CD14-positive monocyte (primary cell): ENCODE results near the gene ISCU. TPM values are rescaled to one million over a fixed set of nuclear protein-coding genes. Genes with fewer than 3 reads are reported as not detected.

ENCODE experiments used
- DNase-seq, 3 donors: peaks; one replicate each; pipeline ENCODE4 v3.0.0-alpha.2; 2011 to 2022
- H2AFZ ChIP-seq: 2 replicates; pipeline ENCODE4 v1.6.0; 2012; ENCODE audit warnings: mild to moderate bottlenecking, low read depth, low read length, inconsistent platforms; ENCODE audit not compliant: insufficient read depth, poor library complexity, severe bottlenecking
- H3K27ac ChIP-seq, 2 donors: 1 replicate in 1 of 2; 2 replicates in 1 of 2; pipeline ENCODE4 v1.5.1; 2012 to 2013; ENCODE audit warnings: low read length in 2 of 2, control low read depth in 1 of 2, inconsistent platforms in 1 of 2, low read depth in 1 of 2, mild to moderate bottlenecking in 1 of 2
- H3K27me3 ChIP-seq, 2 donors: one replicate each; pipeline versions ENCODE4 v1.6.0 to v1.6.1; 2011 to 2013; ENCODE audit warnings: low read length in 2 of 2; ENCODE audit not compliant: control insufficient read depth in 2 of 2, insufficient read depth in 2 of 2
- H3K36me3 ChIP-seq, 2 donors: replicated peaks in 1 of 2; 1 replicate in 1 of 2; 2 replicates in 1 of 2; pipeline versions ENCODE4 v1.5.1 to v1.6.1; 2012 to 2013; ENCODE audit warnings: low read length in 2 of 2, control low read depth in 1 of 2, inconsistent platforms in 1 of 2, mild to moderate bottlenecking in 1 of 2; ENCODE audit not compliant: insufficient read depth in 2 of 2, control insufficient read depth in 1 of 2
- H3K4me1 ChIP-seq, 2 donors: 1 replicate in 1 of 2; 2 replicates in 1 of 2; pipeline versions ENCODE4 v1.5.1 to v1.6.1; 2012 to 2013; ENCODE audit warnings: low read length in 2 of 2, control low read depth in 1 of 2, inconsistent platforms in 1 of 2, mild to moderate bottlenecking in 1 of 2, moderate library complexity in 1 of 2; ENCODE audit not compliant: insufficient read depth in 2 of 2, control insufficient read depth in 1 of 2
- H3K4me2 ChIP-seq: replicated peaks from 2 replicates; pipeline ENCODE3; 2012; ENCODE audit warnings: low read length, moderate library complexity, mild to moderate bottlenecking; ENCODE audit not compliant: poor library complexity, severe bottlenecking; ENCODE audit errors: extremely low read depth
- H3K4me3 ChIP-seq, 3 experiments: fragments of 200-600 bp in 1 of 3; sonication (generic) in 1 of 3; replicated peaks in 1 of 3; 1 replicate in 2 of 3; 2 replicates in 1 of 3; pipeline ENCODE4 v1.5.1; 2011 to 2013; ENCODE audit warnings: low read length in 3 of 3, mild to moderate bottlenecking in 3 of 3, control low read depth in 2 of 3, low read depth in 2 of 3, inconsistent platforms in 1 of 3, moderate library complexity in 1 of 3
- H3K79me2 ChIP-seq: 2 replicates; pipeline ENCODE4 v1.6.0; 2012; ENCODE audit warnings: mild to moderate bottlenecking, control low read depth, inconsistent platforms, low read length, moderate library complexity; ENCODE audit not compliant: insufficient read depth
- H3K9ac ChIP-seq: 2 replicates; pipeline ENCODE4 v1.6.0; 2017; ENCODE audit warnings: low read length, mild to moderate bottlenecking; ENCODE audit not compliant: insufficient read depth, poor library complexity, severe bottlenecking
- H3K9me3 ChIP-seq, 2 donors: replicated peaks in 1 of 2; 1 replicate in 1 of 2; 2 replicates in 1 of 2; pipeline versions ENCODE4 v1.5.1 to v1.6.1; 2012 to 2013; ENCODE audit warnings: low read length in 2 of 2, control low read depth in 1 of 2; ENCODE audit not compliant: control insufficient read depth in 1 of 2, insufficient read depth in 1 of 2
- H4K20me1 ChIP-seq: 2 replicates; pipeline ENCODE4 v1.6.0; 2012; ENCODE audit warnings: mild to moderate bottlenecking, low read length, control low read depth, moderate library complexity; ENCODE audit not compliant: insufficient read depth
- H3K27ac Mint-ChIP-seq, 7 donors: one replicate each; pipeline ENCODE4 v1.8.0; 2020; ENCODE audit warnings: mild to moderate bottlenecking in 7 of 7, mixed read lengths in 7 of 7, moderate library complexity in 6 of 7, inconsistent platforms in 2 of 7
- H3K27me3 Mint-ChIP-seq, 3 donors: one replicate each; pipeline ENCODE4 v1.8.0; 2021 to 2022; ENCODE audit warnings: low read depth in 3 of 3, mild to moderate bottlenecking in 3 of 3, mixed read lengths in 3 of 3, moderate library complexity in 3 of 3, inconsistent platforms in 1 of 3
- H3K36me3 Mint-ChIP-seq, 2 donors: one replicate each; pipeline ENCODE4 v1.8.0; 2020; ENCODE audit warnings: mixed read lengths in 2 of 2, inconsistent platforms in 1 of 2, mild to moderate bottlenecking in 1 of 2
- H3K4me1 Mint-ChIP-seq: one replicate; pipeline ENCODE4 v1.8.0; 2020; ENCODE audit warnings: mild to moderate bottlenecking, mixed read lengths
- H3K4me3 Mint-ChIP-seq, 2 donors: one replicate each; pipeline ENCODE4 v1.8.0; 2020; ENCODE audit warnings: mild to moderate bottlenecking in 2 of 2, mixed read lengths in 2 of 2, moderate library complexity in 1 of 2
- H3K9me3 Mint-ChIP-seq, 7 donors: one replicate each; pipeline ENCODE4 v1.8.0; 2020 to 2022; ENCODE audit warnings: mixed read lengths in 7 of 7, mild to moderate bottlenecking in 6 of 7, moderate library complexity in 6 of 7, inconsistent platforms in 2 of 7
- WGBS: methylation state at CpG from one replicate; pipeline ENCODE4 v1.1.5; 2013; ENCODE audit warnings: missing lambda C conversion rate; ENCODE audit not compliant: insufficient coverage; 5-methylcytosine and 5-hydroxymethylcytosine counted together
- intact Hi-C, 2 donors: fragments of 100-400 bp; cut with micrococcal nuclease; formaldehyde crosslinking; loops; one replicate each; pipeline versions ENCODE4 v1.15.0 to v1.15.1; 2023
- polyA plus RNA-seq, 3 donors: library from polyadenylated mRNA; depleted of rRNA in 1 of 3; unstranded in 2 of 3; stranded (reverse) in 1 of 3; fragments of 300-500 nt in 2 of 3; fragments of >200 nt in 1 of 3; fragmentation: Illumina TruSeq in 2 of 3; gene quantifications; 1 replicate in 2 of 3; 2 replicates in 1 of 3; pipeline ENCODE4 v1.2.3, GENCODE V29; 2012 to 2021
- TF ChIP-seq, protein P1 (sequence below): fragments of 200-600 bp; IDR thresholded peaks from one replicate; pipeline ENCODE4 v1.8.0; 2022; ENCODE audit warnings: antibody characterized with exemption, mild to moderate bottlenecking

Gene ISCU
- polyA plus RNA-seq, 3 donors = 90.9 to 114 (median 111) TPM

DNA sequence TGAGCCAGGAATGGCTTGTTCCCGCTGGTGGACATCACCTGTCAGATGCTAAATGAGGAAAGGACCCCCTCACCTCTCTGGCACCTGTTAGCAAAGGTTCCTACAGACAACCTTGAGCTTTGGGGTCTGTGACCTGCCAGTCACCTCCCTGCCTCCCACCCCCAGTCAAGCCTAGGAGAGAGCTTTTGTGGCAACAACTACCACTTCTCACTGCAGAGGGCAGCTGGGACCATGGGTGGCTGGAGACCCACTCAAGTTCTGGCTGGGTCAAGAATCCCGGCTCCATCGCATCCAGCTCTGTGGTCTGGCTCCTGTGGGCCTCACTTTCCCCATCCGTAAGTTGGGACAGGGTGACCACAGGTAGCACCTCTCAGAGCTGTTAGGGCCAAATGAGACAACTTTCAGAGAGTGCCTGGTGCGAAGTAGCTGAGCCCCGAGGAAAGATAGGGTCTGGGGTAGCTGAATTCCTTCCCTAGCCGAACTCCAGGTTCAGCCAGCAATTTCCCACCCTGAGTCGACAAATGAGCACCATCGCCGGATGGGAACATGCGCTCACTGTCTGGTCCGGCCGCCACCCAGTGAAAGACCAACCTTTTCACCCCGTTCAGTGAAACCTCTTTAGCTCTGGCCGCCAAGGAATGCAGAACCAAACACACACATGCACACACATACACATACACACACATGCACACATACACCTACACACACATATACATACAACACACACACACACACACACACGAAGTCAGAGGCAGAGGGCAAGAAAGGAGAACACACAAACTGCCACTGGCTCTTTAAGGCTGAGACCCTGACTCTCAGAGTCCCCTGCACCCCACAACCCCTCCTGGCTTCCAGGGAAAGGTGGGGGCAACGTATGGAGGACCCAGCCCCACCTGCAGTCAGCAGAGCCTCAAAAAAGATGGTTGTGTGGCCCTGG, 33.6 kb downstream of the ISCU start:
- Histone ChIP-seq H4K20me1 (no peaks in the 10 kb centered on the region), H3K9me3 (no peaks in the 10 kb centered on the region), H3K36me3 (no peaks in the 10 kb centered on the region), H3K9ac (no peak overlapping the region), H3K79me2 (no peaks in the 10 kb centered on the region), H2AFZ (no peak overlapping the region), H3K4me3 (no peak overlapping the region), H3K4me1 (no peaks in the 10 kb centered on the region), H3K27ac (no peak overlapping the region), H3K4me2 (no peak overlapping the region), H3K27me3 (no peaks in the 10 kb centered on the region)
- no peak overlapping the region for H3K27ac Mint-ChIP-seq
- intact Hi-C loops = no loop called here
- H3K36me3 Mint-ChIP-seq = no peaks in the 10 kb centered on the region
- DNase-seq = no peak
- H3K27me3 Mint-ChIP-seq = peaks cover 0 to 4% (median 1%) of the 10 kb centered on the region in 3 donors
- peaks cover 0 to 1% (median 0%) of the 10 kb centered on the region in 7 donors for H3K9me3 Mint-ChIP-seq
- no peak overlapping the region for H3K4me3 Mint-ChIP-seq
- TF ChIP-seq, protein P1, sequence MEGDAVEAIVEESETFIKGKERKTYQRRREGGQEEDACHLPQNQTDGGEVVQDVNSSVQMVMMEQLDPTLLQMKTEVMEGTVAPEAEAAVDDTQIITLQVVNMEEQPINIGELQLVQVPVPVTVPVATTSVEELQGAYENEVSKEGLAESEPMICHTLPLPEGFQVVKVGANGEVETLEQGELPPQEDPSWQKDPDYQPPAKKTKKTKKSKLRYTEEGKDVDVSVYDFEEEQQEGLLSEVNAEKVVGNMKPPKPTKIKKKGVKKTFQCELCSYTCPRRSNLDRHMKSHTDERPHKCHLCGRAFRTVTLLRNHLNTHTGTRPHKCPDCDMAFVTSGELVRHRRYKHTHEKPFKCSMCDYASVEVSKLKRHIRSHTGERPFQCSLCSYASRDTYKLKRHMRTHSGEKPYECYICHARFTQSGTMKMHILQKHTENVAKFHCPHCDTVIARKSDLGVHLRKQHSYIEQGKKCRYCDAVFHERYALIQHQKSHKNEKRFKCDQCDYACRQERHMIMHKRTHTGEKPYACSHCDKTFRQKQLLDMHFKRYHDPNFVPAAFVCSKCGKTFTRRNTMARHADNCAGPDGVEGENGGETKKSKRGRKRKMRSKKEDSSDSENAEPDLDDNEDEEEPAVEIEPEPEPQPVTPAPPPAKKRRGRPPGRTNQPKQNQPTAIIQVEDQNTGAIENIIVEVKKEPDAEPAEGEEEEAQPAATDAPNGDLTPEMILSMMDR = no peak
- peaks cover 6% of the 10 kb centered on the region for H3K4me1 Mint-ChIP-seq
- 92% methylated on average over 17 of the region's 17 CpGs for WGBS

DNA sequence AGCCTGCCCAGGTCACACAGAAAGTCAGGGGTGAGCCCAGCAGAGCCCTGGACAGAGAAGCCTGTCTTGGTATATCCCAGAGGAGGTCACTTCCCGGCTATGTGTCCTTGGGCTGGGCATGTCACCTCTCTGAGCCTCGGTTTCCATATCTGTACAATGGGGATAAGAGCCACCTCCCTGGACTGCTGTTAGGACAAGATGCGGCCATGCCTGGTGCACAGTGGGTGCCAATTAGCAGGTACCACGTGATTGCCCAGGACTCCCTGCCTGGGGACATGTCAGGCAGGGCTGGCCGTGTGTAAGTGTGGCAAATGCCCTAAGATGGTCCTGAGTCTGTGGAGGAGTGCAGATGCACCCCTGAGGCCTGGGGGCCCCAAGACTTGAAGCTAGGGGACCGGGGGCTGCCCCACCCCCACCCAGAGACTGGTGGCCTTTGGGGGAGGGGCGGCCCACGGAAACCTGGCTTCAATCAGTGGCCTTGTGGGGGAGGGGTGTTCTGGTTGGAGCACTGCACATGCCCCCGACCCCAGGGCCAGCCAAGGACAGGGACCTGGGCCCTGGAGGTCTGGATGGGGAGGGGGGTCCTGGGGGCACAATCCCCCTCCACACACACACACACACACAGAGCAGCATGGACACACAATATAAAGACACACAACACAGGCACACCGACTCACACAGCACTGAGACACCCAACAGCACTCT, 34.6 kb downstream of the ISCU start:
- no peaks in the 10 kb centered on the region for H4K20me1 ChIP-seq
- no peak overlapping the region for H3K27ac ChIP-seq
- no peak overlapping the region for H2AFZ ChIP-seq
- Mint-ChIP-seq H3K4me1 (peaks cover 6% of the 10 kb centered on the region), H3K27me3 (peaks cover 1 to 2% (median 2%) of the 10 kb centered on the region in 3 donors), H3K27ac (no peak overlapping the region), H3K4me3 (no peak overlapping the region), H3K9me3 (peaks cover 0 to 1% (median 0%) of the 10 kb centered on the region in 7 donors), H3K36me3 (no peaks in the 10 kb centered on the region)
- TF ChIP-seq, protein P1 = no peak
- no peaks in the 10 kb centered on the region for H3K4me1 ChIP-seq
- H3K4me2 ChIP-seq = no peak overlapping the region
- intact Hi-C loops = no loop called here
- H3K4me3 ChIP-seq = no peak overlapping the region
- no peaks in the 10 kb centered on the region for H3K79me2 ChIP-seq
- H3K36me3 ChIP-seq = no peaks in the 10 kb centered on the region
- no peaks in the 10 kb centered on the region for H3K27me3 ChIP-seq
- H3K9me3 ChIP-seq = no peaks in the 10 kb centered on the region
- DNase-seq = no peak
- 85% methylated on average over 6 of the region's 10 CpGs for WGBS
- no peak overlapping the region for H3K9ac ChIP-seq
